ENCODE data around the gene UGT1A7. TPM values are rescaled to one million over a fixed set of nuclear protein-coding genes. Genes with fewer than 3 reads are reported as not detected.

Gene UGT1A7
- total and polyA plus RNA-seq, 12 donors, result 0.11 to 10.1 (median 0.74) TPM; not detected in 3

DNA sequence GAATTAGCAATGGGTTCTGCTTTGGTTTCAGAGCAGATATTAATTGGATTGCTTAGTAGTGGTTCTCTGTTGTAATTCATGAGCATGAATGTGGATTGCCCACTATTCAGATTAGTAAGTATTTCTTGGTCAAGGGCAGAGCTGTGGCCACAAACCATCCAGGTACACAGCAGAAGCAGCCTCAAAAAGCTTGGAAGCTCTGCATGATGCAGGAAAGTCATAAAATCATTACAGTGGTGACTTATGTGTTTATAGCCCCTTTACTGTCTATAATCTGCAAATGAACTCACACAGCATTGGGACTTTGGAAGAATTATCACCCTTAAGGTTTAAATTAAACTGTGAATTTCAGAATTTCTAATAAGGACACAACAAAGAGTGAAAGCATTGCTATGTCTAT is 76.4 kb downstream of the UGT1A7 start:
- Histone ChIP-seq H3K4me1 (replicated peaks in 1 of 2) (no peaks in the 10 kb centered on the region), H3K4me3 (no peak overlapping the region), H3K27ac (no peak overlapping the region), H3K36me3 (replicated peaks in 1 of 2) (no peaks in the 10 kb centered on the region), H3K9me3 (replicated peaks in 1 of 3) (no peaks in the 10 kb centered on the region), H3K27me3 (no peaks in the 10 kb centered on the region)
- TF ChIP-seq, protein P1, sequence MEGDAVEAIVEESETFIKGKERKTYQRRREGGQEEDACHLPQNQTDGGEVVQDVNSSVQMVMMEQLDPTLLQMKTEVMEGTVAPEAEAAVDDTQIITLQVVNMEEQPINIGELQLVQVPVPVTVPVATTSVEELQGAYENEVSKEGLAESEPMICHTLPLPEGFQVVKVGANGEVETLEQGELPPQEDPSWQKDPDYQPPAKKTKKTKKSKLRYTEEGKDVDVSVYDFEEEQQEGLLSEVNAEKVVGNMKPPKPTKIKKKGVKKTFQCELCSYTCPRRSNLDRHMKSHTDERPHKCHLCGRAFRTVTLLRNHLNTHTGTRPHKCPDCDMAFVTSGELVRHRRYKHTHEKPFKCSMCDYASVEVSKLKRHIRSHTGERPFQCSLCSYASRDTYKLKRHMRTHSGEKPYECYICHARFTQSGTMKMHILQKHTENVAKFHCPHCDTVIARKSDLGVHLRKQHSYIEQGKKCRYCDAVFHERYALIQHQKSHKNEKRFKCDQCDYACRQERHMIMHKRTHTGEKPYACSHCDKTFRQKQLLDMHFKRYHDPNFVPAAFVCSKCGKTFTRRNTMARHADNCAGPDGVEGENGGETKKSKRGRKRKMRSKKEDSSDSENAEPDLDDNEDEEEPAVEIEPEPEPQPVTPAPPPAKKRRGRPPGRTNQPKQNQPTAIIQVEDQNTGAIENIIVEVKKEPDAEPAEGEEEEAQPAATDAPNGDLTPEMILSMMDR (IDR thresholded peaks at IDR 0.05), result no peak
- no peak for TF ChIP-seq POLR2A (IDR thresholded peaks at IDR 0.05)
- intact Hi-C loops (cut with DNase I), result no loop called here
- no peak for DNase-seq

DNA sequence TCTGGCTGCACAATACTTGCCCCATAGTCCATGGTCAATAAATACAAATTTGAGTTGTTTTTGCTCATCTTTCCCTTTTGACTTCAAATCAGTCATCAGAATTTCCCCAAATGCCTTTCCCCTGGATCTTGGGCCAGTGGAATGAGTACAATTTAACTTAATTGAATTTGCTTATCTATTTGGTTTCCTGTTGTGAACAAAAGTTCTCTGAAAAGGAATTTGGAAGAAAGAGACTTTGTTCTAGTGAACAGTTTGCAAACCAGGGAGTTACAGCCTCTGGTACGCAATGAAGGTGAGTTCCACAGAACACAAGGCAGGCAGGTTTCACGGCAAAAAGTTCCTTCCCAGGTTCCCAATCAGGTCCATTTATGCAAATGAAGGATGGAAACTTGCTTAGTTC is 77.1 kb downstream of the UGT1A7 start:
- Histone ChIP-seq H3K9me3 (replicated peaks in 1 of 3) (no peaks in the 10 kb centered on the region), H3K4me1 (replicated peaks in 1 of 2) (no peaks in the 10 kb centered on the region), H3K4me3 (no peak overlapping the region), H3K27me3 (no peaks in the 10 kb centered on the region), H3K27ac (no peak overlapping the region), H3K36me3 (replicated peaks in 1 of 2) (no peaks in the 10 kb centered on the region)
- DNase-seq, result no peak
- 83 to 88% (median 87%) methylated on average over 2 of the region's 2 CpGs for WGBS, 4 donors
- intact Hi-C loops (cut with DNase I), result no loop called here
- no peak for TF ChIP-seq POLR2A (IDR thresholded peaks at IDR 0.05)
- TF ChIP-seq, protein P1 (IDR thresholded peaks at IDR 0.05), result no peak

DNA sequence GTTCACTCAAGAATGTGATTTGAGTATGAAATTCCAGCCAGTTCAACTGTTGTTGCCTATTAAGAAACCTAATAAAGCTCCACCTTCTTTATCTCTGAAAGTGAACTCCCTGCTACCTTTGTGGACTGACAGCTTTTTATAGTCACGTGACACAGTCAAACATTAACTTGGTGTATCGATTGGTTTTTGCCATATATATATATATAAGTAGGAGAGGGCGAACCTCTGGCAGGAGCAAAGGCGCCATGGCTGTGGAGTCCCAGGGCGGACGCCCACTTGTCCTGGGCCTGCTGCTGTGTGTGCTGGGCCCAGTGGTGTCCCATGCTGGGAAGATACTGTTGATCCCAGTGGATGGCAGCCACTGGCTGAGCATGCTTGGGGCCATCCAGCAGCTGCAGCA is 78.3 kb downstream of the UGT1A7 start, which contains the start of gene UGT1A1:
UGT1A1 (plus strand) TSS at position 228 of the 400 bp plus-strand sequence; CDS start at position 246, 18 bp downstream.
- H3K4me1 ChIP-seq (replicated peaks in 1 of 2), result no peaks in the 10 kb centered on the region
- intact Hi-C loops (cut with DNase I), result no loop called here
- TF ChIP-seq POLR2A (IDR thresholded peaks at IDR 0.05), result no peak
- TF ChIP-seq, protein P1 (IDR thresholded peaks at IDR 0.05), result no peak
- H3K27ac ChIP-seq, result no peak within 1 kb of the TSS
- WGBS, 4 donors, result 88 to 96% (median 92%) methylated on average over 5 to 6 of the region's 6 CpGs
- DNase-seq, result no peak
- no peaks in the 10 kb centered on the region for H3K36me3 ChIP-seq (replicated peaks in 1 of 2)
- peaks cover 5% of the 10 kb centered on the region for H3K27me3 ChIP-seq
- H3K9me3 ChIP-seq (replicated peaks in 1 of 3), result no peaks in the 10 kb centered on the region
- H3K4me3 ChIP-seq, result no peak within 1 kb of the TSS

DNA sequence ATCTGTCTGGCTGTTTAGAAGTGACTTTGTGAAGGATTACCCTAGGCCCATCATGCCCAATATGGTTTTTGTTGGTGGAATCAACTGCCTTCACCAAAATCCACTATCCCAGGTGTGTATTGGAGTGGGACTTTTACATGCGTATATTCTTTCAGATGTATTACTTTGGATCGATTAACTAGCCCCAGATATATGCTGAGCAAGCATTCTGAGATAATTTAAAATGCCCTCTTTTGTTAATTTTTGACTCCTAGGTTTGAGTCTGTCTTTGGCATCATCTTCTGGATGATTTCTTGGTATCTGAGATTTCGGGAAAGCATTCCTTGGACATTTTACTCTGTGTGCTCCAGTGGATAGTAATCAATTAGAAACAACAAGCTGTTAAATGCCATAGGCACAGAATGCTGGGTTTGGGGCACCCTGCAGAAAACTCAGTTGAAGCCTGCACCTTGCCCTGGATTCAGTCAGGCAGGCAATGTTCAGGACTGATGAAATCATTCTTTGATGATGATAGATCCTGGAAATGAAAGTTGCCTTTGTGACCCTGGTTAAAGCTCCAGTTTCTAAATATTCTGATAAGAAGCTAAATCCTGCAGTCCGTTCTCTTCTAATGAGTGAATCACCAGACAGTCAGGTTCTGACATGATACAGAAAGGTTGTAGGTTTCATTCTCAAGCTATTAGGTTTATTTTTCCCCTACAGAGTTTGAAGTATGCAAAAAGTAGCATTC is 79.5 kb downstream of the UGT1A7 start:
- intact Hi-C loops (cut with DNase I), result no loop called here
- Histone ChIP-seq H3K27me3 (peaks cover 7% of the 10 kb centered on the region), H3K4me1 (replicated peaks in 1 of 2) (no peaks in the 10 kb centered on the region), H3K9me3 (replicated peaks in 1 of 3) (no peaks in the 10 kb centered on the region), H3K36me3 (replicated peaks in 1 of 2) (no peaks in the 10 kb centered on the region), H3K4me3 (no peak overlapping the region), H3K27ac (no peak overlapping the region)
- DNase-seq, result no peak
- no peak for TF ChIP-seq POLR2A (IDR thresholded peaks at IDR 0.05)
- TF ChIP-seq, protein P1 (IDR thresholded peaks at IDR 0.05), result no peak
- 58 to 75% (median 70%) methylated on average over 4 of the region's 4 CpGs for WGBS, 4 donors

All from adrenal gland (tissue), 12 donors.